Measurements from ENCODE around the gene TMEM38B.
"Not testable (repeated sequence)": the region's sequence is repeated elsewhere in the genome, so short reads cannot be mapped to it uniquely, and the experiment has no call there.

Gene TMEM38B

DNA sequence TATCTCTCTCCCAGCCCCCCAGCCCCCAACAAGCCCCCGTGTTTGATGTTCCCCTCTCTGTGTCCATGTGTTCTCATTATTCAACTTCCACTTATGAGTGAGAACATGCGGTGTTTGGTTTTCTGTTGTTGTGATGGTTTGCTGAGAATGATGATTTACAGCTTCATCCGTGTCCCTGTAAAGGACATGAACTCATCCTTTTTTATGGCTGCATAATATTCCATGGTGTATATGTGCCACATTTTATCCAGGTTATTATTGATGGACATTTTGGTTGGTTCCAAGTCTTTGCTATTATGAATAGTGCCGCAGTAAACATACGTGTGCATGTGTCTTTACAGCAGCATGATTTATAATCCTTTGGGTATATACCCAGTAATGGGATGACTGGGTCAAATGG lies 33.9 kb downstream of the TMEM38B start:
- DNase-seq: not testable (repeated sequence)

DNA sequence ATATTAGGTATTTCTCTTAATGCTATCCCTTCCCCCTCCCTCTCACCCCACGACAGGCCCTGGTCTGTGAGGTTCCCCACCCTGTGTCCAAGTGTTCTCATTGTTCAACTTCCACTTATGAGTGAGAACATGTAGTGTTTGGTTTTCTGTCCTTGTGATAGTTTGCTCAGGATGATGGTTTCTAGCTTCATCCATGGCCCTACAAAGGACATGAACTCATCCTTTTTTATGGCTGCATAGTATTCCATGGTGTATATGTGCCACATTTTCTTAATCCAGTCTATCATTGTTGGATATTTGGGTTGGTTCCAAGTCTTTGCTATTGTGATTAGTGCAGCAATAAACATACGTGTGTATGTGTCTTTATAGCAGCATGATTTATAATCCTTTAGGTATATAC lies 37.1 kb downstream of the TMEM38B start:
- not testable (repeated sequence) for DNase-seq

DNA sequence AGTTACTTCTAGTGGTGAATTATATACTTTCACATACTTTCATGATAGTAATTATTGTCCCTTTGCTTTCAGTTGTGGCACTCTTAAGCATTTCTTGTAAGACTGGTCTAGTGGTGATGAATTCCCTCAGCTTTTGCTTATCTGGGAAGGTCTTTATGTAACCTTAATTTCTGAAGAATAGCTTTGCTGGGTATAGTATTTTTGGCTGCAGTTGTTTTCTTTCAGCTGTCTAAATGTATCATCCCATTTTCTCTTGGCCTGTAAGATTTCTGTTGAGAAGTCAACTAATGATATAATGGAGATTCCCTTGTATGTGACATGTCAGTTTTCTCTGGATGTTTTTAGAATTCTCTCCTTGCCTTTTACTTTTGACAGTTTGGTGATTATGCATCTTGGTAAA lies 41.0 kb downstream of the TMEM38B start:
- no peak for DNase-seq

DNA sequence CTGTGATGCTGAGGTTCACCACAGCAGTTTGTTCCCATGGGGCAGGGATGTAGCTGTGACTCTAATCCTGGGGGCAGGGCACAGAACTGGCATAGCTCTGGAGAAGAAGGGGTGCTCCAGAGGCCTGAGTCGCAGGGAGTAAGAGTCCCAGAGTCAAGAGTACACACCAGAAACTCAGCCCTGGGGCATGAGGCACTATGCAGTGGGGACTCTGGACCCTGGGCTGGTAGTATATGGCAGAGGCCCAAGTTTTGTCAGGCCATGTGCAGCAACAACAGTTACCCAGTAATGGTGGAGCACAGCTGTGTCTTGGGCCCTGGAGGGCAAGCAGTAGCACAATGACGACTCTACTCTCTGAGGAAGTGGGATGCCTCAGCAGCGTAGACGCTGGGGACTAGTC lies 42.9 kb downstream of the TMEM38B start:
- DNase-seq: no peak

GRCh38 chr9:105742088-105742487 lies 47.7 kb downstream of the TMEM38B start:
- no peak for DNase-seq

DNA sequence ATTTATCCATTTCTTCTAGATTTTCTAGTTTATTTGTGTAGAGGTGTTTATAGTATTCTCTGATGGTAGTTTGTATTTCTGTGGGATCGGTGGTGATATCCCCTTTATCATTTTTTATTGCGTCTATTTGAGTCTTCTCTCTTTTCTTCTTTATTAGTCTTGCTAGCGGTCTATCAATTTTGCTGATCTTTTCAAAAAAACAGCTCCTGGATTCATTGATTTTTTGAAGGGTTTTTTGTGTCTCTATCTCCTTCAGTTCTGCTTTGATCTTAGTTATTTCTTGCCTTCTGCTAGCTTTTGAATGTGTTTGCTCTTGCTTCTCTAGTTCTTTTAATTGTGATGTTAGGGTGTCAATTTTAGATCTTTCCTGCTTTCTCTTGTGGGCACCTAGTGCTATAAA lies 53.0 kb downstream of the TMEM38B start:
- DNase-seq: not testable (repeated sequence)

- DNase-seq: no peak
These were observed 57.4 kb downstream of the TMEM38B start for GRCh38 chr9:105751761-105752160.

GRCh38 chr9:105757496-105758251 lies 63.3 kb downstream of the TMEM38B start:
- DNase-seq: no peak

- DNase-seq: no peak
These were observed 65.7 kb downstream of the TMEM38B start for GRCh38 chr9:105760053-105760452.

GRCh38 chr9:105782561-105783494 lies 88.5 kb downstream of the TMEM38B start:
- DNase-seq: not testable (repeated sequence)

DNA sequence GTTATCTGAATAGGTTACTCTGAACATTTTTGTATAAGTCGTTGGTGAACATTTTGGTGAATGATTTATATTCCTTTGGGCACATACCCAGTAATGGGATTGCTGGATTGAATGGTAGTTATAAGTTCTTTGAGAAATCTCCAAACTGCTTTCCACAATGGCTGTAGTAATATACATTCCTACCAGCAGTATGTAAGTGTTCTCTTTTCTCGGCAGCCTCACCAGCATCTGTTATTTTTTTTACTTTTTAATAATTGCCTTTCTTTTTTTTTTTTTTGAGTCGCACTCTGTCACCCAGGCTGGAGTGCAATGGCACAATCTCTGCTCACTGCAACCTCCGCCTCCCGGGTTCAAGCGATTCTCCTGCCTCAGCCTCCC lies 89.1 kb downstream of the TMEM38B start:
- DNase-seq: not testable (repeated sequence)

- not testable (repeated sequence) for DNase-seq
These were observed 92.5 kb downstream of the TMEM38B start for GRCh38 chr9:105786796-105787195.

DNA sequence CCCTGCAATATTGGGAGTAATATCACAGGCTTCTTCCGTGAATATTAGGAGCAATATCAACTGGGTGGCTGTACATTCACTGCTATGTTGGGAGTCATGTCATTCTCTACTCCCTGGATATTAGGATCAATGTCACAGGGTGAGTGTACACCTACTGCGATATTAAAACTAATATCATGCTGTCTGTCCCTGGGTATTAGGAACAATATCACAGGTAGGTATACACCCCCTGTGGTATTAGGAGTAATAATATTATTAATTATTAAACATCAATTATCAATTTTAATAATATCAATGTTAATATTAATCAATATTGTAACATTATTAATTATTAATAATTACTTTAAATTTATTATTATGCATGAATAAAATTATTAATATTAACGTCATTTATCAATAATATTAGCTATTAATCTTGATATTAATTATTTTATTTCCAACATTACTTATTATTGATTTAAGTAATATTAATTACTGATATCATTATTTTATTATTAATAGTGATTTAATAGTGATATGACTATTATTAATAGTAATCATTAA lies 121.9 kb downstream of the TMEM38B start:
- DNase-seq: no peak

DNA sequence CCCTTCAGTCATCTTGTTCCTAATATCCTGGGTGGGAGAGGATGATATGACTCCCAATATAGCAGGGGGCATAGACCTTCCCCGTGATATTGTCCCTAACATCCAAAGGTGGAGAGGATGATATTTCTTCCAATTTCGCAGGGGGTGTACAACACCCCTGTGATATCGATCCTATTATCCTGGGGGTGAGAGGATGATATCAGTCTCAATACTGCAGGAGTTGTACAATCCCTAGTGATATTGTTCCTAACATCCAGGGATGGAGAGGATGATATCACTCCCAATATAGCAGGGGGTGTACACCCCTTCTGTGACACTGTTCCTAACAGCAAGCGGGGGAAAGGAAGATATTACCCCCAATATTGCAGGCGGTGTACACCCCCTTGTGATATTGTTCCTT lies 122.6 kb downstream of the TMEM38B start:
- DNase-seq: no peak

DNA sequence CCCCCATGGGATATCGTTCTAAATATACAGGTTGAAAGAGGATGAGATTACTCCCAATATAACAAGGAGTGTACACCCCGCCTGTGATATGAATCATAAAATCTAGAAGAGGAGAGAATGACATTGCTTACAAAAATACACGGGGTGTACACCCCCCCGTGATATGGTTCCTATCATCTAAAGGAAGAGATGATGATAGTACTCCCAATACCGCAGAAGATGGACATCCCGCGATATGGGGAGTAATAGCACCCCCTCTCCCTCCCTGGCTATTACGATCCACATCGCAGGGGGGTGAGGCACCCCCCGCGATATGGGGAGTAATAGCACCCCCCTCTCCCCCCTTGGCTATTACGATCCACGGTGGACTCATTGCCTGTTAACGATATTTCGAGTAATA lies 124.6 kb downstream of the TMEM38B start:
- no peak for DNase-seq

- DNase-seq: no peak
These were observed 128.5 kb downstream of the TMEM38B start for GRCh38 chr9:105822814-105823213.

Data from activated T-cell treated with anti-CD3 and anti-CD28 coated beads, Interleukin-2, amount 50 U/mL, for 1 hour (primary cell).